Ishikawa (cell line): ENCODE measurements around the gene MPO.

Experiments
- CEBPB ChIP-seq: IDR thresholded peaks from 2 replicates; pipeline ENCODE4 v1.6.1; 2012
- CREB1 ChIP-seq: IDR thresholded peaks from 2 replicates; pipeline ENCODE4 v1.6.1; 2012; ENCODE audit warnings: low read depth
- EGR1 ChIP-seq: IDR thresholded peaks from 2 replicates; pipeline ENCODE4 v1.6.1; 2012
- EP300 ChIP-seq: IDR thresholded peaks from 2 replicates; pipeline ENCODE4 v1.6.1; 2012; ENCODE audit warnings: borderline replicate concordance
- FOXM1 ChIP-seq: IDR thresholded peaks from 2 replicates; pipeline ENCODE4 v1.6.1; 2012; ENCODE audit warnings: low read depth, borderline replicate concordance
- MAX ChIP-seq: IDR thresholded peaks from 2 replicates; pipeline ENCODE4 v1.6.1; 2012
- NFIC ChIP-seq: IDR thresholded peaks from 2 replicates; pipeline ENCODE4 v1.6.1; 2012
- RAD21 ChIP-seq: IDR thresholded peaks from 2 replicates; pipeline ENCODE4 v1.6.1; 2012; ENCODE audit warnings: low read depth
- REST ChIP-seq: IDR thresholded peaks from 2 replicates; pipeline ENCODE4 v1.6.1; 2012; ENCODE audit warnings: low read depth, mild to moderate bottlenecking
- TAF1 ChIP-seq: IDR thresholded peaks from 2 replicates; pipeline ENCODE4 v1.6.1; 2012; ENCODE audit warnings: low read depth, mild to moderate bottlenecking
- TCF12 ChIP-seq: IDR thresholded peaks from 2 replicates; pipeline ENCODE4 v1.6.1; 2012; ENCODE audit warnings: low read depth
- TEAD4 ChIP-seq: IDR thresholded peaks from 2 replicates; pipeline ENCODE4 v1.6.1; 2012
- USF1 ChIP-seq: IDR thresholded peaks from 2 replicates; pipeline ENCODE4 v1.6.1; 2012
- YY1 ChIP-seq: IDR thresholded peaks from 2 replicates; pipeline ENCODE4 v1.6.1; 2012; ENCODE audit warnings: low read depth
- ZBTB7A ChIP-seq: IDR thresholded peaks from 2 replicates; pipeline ENCODE4 v1.6.1; 2012; ENCODE audit warnings: low read depth

MPO gene

DNA sequence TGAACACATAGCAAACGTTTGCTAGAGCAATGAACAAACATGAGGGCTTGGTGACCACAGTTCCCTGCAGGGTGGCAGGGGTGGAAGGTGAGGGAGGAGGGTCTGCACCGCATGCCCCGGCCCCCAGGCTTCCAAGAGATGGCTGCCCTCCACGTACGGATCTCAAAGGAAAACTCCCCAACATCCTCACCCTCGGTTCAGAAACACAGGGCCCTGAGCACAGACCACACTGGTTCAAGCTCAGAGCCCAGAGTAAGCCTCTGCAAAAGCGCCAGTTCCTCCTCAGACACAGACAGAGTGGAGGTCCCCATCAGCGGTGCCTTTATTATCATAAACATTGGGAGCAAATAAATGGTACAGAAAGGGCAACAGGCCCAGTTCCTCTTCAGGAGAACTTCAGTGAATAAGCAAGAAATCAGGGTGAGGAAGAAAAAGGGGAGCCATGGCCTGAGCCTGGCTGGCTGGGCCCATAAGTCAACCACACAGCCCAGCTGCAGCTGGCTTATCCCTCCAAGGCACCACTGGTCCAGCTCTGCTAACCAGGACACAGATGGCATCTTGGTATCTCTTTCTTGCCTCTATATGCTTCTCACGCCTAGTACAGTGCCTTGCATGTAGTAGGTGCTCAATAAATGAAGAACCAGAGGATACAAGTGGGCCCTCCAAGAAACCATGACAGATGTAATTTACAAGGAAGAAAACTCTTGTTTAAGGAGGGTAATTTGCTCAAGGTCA is 11.0 kb downstream of the MPO start:
- TF ChIP-seq NFIC (no peak), TAF1 (no peak), REST (no peak), EP300 (no peak), ZBTB7A (no peak), YY1 (no peak), CREB1 (no peak), USF1 (no peak), MAX (no peak), CEBPB (no peak), EGR1 (no peak), TEAD4 (no peak), RAD21 (no peak), TCF12 (no peak), FOXM1 (no peak)

DNA sequence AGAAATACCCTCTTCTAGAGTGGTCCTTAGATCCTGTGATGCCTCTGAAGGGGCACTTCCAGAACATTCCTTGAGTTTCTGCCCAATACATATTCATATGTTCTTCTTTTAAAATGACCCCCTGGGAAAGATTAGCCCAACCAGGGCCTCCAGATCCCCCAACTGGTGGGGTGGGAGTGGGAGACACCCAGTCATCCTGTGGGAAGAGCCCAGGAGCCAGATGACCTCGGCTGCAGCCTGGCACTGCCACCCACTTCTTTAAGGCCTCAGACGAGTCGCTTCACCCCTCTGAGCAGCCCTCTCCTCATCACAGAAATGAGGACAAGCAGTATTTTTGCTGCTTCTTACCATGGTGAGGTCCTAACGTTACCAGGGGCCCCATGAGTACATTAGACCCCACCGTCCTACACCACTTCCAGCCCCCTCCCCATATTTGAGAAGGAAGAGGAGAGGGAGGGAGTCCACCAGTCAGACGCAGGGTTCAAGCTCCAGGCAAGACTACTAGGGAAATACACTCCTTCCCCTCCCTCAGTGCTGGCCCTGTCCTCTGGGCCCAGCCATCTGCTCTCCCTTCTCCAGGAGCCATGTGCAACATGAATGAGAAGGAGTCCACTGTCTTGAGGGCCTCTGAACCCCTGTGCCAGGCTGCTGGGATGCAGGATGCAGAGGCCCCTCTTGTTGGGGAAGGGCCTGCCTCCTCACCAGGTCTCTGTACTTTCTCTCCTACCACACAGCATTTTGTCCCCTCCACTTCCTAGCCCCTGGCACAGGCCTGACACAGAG is 11.8 kb downstream of the MPO start:
- TF ChIP-seq REST (no peak), NFIC (no peak), RAD21 (no peak), EGR1 (no peak), CREB1 (no peak), ZBTB7A (no peak)

- TF ChIP-seq YY1: no peak
- no peak for TF ChIP-seq RAD21
- TF ChIP-seq TAF1: no peak
- no peak for TF ChIP-seq EP300
- no peak for TF ChIP-seq ZBTB7A
- no peak for TF ChIP-seq REST
- TF ChIP-seq MAX: no peak
- TF ChIP-seq USF1: no peak
- TF ChIP-seq CREB1: no peak
- no peak for TF ChIP-seq NFIC
- TF ChIP-seq FOXM1: no peak
- no peak for TF ChIP-seq EGR1
- no peak for TF ChIP-seq TCF12
- TF ChIP-seq CEBPB: no peak
- TF ChIP-seq TEAD4: no peak
Observed at GRCh38 chr17:58268326-58268725, 12.4 kb downstream of the MPO start.
